HEK293T (cell line): ENCODE results near the gene RSRC1.

Experiments used
- ARNT ChIP-seq: fragments of 450-650 bp; IDR thresholded peaks from 2 replicates; pipeline ENCODE4 v1.6.1; 2017; ENCODE audit warnings: mild to moderate bottlenecking
- BHLHE40 ChIP-seq: fragments of 450-650 bp; IDR thresholded peaks from 2 replicates; pipeline ENCODE4 v1.6.1; 2016; ENCODE audit warnings: mild to moderate bottlenecking, moderate library complexity, borderline replicate concordance
- FOXA1 ChIP-seq: fragments of 450-650 bp; IDR thresholded peaks from 2 replicates; pipeline ENCODE4 v1.6.1; 2016; ENCODE audit warnings: mild to moderate bottlenecking
- FOXK2 ChIP-seq: fragments of 450-650 bp; IDR thresholded peaks from 2 replicates; pipeline ENCODE4 v1.6.1; 2016; ENCODE audit warnings: mild to moderate bottlenecking
- FOXM1 ChIP-seq: fragments of 450-650 bp; IDR thresholded peaks from 2 replicates; pipeline ENCODE4 v1.6.1; 2017; ENCODE audit warnings: mild to moderate bottlenecking, borderline replicate concordance
- L3MBTL2 ChIP-seq: fragments of 450-650 bp; conservative IDR thresholded peaks from 2 replicates; pipeline ENCODE4 v1.6.1; 2016; ENCODE audit warnings: mild to moderate bottlenecking
- NFRKB ChIP-seq: fragments of 450-650 bp; IDR thresholded peaks from 2 replicates; pipeline ENCODE4 v1.6.1; 2016; ENCODE audit warnings: mild to moderate bottlenecking, moderate library complexity
- PKNOX1 ChIP-seq: fragments of 450-650 bp; IDR thresholded peaks from 2 replicates; pipeline ENCODE4 v1.6.1; 2016
- SP1 ChIP-seq: fragments of 450-650 bp; IDR thresholded peaks from 2 replicates; pipeline ENCODE4 v1.6.1; 2017
- SUZ12 ChIP-seq: fragments of 450-650 bp; IDR thresholded peaks from 2 replicates; pipeline ENCODE4 v1.6.1; 2016; ENCODE audit warnings: mild to moderate bottlenecking

- TF ChIP-seq L3MBTL2 (no peak), ARNT (no peak), PKNOX1 (no peak), SUZ12 (no peak), FOXA1 (no peak), FOXK2 (no peak), SP1 (no peak), FOXM1 (no peak), NFRKB (no peak), BHLHE40 (no peak)
Observed at GRCh38 chr3:158339638-158340037, 229.7 kb downstream of the RSRC1 start.
